ENCODE data around the gene OSBPL10.

Gene OSBPL10

DNA sequence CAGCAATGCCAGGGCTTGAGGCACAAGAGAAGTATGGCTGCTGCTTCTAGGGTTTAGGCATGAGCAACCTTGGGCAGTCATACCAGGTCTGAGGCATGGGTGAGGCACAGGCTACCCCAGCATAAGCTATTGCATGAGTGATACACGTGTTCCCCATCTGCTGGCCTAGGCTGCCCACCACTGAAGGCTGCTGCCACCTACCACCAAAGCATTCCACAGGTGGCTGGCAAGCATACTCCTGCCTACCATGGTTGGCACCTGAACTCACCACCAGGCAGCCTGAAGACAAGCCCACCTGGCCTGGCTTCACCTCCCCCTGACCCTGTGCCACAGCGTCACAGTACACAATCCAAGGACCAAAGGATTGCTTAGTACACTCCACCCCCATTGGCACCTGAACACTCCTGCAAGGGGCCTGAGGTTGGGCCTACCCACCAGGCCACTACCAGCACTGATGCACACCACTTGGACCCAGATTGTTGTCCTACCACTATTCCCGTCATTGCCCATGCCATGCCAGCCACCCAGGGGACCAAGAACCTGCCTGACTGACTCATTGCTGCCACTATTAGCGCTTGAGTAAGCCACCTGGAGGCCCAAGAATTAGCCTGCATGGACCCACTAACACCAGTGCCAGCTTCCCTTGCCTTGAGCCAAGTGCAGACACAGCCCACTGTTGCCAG is 332.6 kb downstream of the OSBPL10 start:
- no peak for DNase-seq

DNA sequence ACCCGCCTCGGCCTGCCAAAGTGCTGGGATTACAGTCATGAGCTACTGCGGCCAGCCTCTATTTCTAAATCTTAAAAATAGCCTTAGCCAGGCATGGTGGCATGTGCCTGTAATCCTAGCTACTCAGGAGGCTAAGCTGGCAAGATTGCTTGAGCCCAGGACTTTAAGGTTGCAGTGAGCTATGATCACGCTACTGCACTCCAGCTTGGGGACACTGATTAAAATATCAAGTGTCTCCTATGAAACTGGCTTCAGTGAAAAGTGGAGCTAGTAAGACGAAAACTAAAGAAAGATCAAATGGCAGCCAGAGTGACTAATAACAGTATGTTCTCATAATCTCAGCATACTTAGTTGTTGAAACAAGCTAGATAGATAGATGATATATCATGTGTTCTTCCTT is 335.8 kb downstream of the OSBPL10 start:
- no peak for DNase-seq

DNA sequence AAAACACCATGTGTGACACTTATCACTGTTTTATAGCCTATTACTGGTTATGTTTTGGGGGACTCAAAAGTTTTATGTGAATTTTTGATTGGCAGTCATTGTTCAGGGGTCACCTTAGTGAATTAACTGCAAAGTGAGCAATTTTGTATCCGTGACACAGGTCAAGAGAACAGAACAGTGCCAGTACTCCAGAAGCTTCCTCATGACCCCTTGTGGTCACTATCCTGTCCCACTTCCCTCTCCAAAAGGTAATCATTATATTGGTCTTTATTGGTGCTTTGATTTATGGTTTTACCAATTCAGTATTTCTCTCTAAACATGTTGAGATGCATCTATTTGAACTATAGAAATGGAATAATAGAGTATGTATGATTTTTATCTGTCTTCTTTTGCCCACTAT is 341.2 kb downstream of the OSBPL10 start:
- no peak for DNase-seq

- no peak for DNase-seq
These were observed 344.2 kb downstream of the OSBPL10 start for GRCh38 chr3:31636694-31637442.

GRCh38 chr3:31636049-31636448 is 345.0 kb downstream of the OSBPL10 start:
- DNase-seq = no peak

DNA sequence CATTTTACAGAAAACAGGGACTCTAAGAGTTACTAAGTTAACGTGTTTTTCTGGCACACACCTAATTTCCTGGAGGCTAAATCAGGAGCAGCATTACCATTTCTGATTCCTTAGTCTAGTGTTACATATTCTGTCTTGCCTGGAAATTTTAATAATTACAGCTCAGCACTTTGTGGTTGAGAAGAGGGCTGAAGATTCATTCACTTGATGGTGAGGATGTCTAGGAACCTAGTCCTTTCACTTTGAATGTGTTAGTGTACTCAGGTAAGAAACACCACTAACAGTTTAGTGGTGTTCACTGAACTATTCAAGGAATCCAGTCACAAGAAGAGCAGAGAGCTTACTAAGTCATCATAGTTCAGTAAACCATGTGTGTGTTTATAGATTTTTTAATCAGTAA is 345.5 kb downstream of the OSBPL10 start:
- DNase-seq = no peak

- DNase-seq = no peak
These were observed 346.6 kb downstream of the OSBPL10 start for GRCh38 chr3:31634476-31634875.

DNA sequence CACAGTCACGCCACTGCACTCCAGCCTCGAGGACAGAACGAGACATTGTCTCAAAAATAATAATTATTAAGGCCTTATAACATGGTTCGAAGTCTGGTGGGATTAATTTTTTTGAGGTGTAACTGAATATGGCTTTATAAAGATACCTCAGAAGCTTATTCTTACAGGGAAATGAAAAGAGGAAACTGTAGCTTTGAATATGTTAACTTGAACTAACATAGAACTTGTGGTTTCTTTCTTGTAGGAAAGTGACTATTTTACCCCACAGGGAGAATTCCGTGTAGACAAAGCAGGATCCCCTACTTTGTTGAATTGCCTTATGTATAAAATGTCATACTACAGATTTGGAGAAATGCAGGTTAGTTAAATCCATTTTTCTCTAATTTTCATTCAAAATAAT is 352.0 kb downstream of the OSBPL10 start:
- DNase-seq = no peak

- no peak for DNase-seq
These were observed 355.7 kb downstream of the OSBPL10 start for GRCh38 chr3:31625358-31625757.

DNA sequence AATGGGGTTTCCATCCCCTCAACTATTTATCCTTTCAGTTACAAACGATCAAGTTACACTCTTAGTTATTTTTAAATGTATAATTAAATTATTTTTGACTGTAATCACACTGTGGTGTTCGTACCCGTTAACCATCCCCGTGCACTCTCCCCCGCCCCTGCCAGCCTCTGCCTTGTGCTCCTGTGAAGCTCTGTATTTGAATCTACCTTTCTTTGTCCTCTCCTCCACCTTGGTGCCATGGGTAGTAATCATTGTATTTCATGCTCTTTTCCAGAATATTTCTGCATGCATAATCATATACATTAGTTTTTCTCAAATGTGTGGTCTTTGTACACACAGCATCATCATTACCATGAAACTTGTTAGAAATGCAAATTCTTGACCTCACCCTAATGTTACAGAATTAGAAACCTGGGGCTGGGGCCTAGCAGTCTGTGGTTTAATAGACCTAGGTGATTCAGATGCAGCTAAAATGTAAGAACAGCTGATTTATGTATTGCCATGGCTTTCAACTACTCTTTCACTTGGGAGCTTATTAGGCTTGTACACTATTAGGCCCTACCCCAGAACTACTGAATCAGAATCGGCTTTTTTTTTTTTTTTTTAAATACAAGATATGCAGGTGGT is 356.9 kb downstream of the OSBPL10 start:
- no peak for DNase-seq

GRCh38 chr3:31622636-31623288 is 358.3 kb downstream of the OSBPL10 start:
- DNase-seq = no peak

- DNase-seq = no peak
These were observed 359.7 kb downstream of the OSBPL10 start for GRCh38 chr3:31621314-31621713.

DNA sequence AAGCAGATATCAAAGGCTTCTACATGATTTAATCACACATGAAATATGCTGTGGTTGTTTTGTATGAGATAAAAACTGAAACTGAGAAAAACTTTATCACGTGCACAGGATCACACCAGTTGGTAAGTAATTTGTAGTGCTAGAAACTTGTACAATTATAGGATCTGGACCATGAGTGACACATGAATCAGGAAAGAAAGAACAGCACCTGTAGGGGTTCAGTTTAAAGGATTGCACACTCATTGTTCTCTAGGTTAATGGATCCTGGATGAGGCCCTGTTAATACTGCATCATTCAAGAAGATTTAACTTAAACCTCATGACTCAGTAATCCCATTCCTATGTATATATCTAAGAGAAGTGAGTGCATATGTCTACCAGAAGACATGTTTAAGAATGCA is 360.4 kb downstream of the OSBPL10 start:
- no peak for DNase-seq

DNA sequence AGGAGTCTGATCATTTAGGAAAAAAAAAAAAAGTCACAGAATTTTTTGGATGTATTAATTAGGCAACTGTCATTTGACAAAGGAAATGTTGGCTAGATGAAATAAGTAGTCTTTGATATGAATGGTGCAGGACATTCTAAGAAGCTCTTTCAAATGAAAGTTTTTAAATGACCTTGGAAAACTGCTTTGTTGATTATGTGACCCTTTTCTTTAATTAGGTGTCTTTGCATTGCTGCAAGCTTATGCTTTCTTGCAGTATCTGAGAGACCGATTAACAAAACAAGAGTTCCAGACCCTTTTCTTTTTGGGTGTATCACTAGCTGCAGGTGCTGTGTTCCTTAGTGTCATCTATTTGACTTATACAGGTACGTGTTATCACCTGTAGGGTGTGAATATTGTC is 364.4 kb downstream of the OSBPL10 start:
- no peak for DNase-seq

DNA sequence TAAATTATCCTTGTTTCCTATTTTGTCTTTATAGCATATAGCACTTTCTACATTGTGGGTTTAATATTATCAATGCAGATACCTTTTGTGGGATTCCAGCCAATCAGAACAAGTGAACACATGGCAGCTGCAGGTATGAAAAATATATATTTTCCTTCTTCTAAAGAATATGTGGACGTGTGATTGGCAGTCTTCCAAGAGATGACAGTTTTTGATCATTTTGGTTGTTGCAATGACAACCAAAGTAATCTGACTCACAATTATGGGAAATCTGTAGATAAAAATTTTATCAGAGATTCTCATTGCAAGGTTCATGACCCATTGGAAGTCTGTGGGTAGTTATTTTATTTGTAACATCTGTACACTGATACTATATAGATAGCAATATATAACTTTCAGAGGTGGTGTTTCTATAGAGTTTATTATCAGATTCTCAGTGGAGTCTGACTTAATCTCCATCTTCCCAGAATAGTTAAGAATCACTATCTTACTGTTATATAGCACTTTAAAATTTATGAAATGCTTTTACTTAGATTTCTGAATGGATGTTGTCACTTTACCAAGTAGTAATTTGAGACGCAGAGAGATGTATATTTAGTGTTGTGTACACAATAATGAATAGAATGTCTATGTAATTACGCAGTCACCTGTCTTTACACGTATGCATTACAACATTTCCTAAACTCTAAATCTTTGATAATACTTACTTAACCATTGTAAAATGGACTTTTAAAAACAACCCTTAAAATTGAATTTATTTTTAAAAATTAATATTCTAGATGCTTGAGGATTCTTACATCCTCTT is 365.8 kb downstream of the OSBPL10 start:
- DNase-seq = no peak

DNA sequence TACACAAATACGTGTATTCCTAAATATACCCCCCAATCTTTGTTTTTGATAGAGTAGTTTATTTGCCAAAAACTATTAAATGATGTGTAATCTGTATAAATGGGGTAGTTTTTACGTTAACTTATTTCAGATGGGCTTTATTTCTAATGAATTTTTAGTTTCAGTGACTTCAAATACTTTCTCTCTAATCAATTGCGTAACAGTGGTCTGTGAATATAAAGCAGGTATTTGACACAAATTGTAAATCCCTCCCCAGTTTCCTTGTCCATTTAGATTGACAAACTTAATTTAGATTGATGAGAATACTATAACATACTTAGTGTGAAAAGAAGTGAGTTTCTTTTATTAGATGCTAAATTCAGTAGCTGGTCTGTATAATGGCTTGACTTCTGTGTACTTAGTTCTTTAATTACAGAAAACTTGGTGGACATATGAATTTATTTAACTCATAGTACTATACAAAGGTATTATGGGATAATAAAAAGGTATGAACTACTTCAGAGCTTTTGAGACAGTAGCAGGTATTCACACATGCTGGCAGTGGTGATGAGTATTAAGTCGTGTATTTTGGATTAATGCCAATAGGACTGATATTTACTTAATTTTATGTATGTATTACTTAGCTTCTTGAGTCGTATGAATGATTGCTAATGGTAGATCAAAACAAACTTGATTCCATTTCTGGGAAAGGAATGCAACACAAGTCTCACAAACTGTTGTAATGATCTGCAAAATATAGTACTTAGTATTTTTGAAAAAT is 366.7 kb downstream of the OSBPL10 start:
- DNase-seq = no peak

GRCh38 chr3:31613654-31614053 is 367.4 kb downstream of the OSBPL10 start:
- no peak for DNase-seq

DNA sequence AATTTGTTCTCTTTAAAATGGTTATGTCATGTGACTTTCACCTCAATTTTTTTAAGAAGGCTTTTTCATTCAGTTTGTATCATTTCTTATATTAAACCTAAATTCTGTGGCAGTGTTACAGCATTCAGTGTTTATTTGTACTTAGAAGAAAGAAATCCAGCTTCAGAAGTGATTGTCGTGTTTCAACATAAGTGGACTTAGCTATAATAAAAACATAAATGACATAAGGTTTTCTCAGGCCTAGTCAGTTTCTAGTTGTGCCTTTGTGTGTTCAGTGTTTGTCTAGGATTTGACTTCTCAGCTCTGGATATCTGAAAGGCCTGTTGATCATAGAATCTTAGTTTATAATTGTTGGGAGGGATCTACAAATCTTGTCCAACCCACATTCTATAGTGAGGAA is 367.9 kb downstream of the OSBPL10 start:
- no peak for DNase-seq

Data from central memory CD4-positive, alpha-beta T cell (primary cell).